ENCODE measurements around the gene E2F4. TPM values are rescaled to one million over a fixed set of nuclear protein-coding genes. Genes with fewer than 3 reads are reported as not detected.
A peak's percentile ranks its signal among the peaks of the same experiment; 100 is the strongest.

E2F4 gene
- total and polyA plus RNA-seq, 10 of the 15 experiments (the other 5 are each of a cell fraction or from before 2014, with no cell fraction given), result 11.7 to 132 (median 95.9) TPM

GRCh38 chr16:67158637-67159600 is 33.0 kb upstream of the E2F4 start (continued):
- no peak for TF ChIP-seq BMI1 (IDR thresholded peaks at IDR 0.05; ENCODE audit: borderline replicate concordance)
- peak; percentile 48; the same call in 1 of the 2 replicates for TF ChIP-seq NBN (IDR thresholded peaks at IDR 0.05)
- no peak for TF ChIP-seq RAD21 (IDR thresholded peaks at IDR 0.05; ENCODE audit: insufficient read depth, low read depth, low read length)
- TF ChIP-seq NFYB (IDR thresholded peaks at IDR 0.05; ENCODE audit: insufficient read depth, low read depth, low read length), result no peak
- TF ChIP-seq ESRRA (IDR thresholded peaks at IDR 0.05; ENCODE audit: low read length), result no peak
- no peak; the same call in 1 of the 2 replicates for TF ChIP-seq CHD2 (IDR thresholded peaks at IDR 0.05; ENCODE audit: borderline replicate concordance, low read depth, low read length)
- TF ChIP-seq TCF3 (IDR thresholded peaks at IDR 0.05; ENCODE audit: borderline replicate concordance, insufficient read depth, low read depth, low read length), result no peak
- peak in 1 of 2 experiments; percentile 56; a peak in 1 of 4 replicates for TF ChIP-seq IKZF2 (IDR thresholded peaks at IDR 0.05)
- no peak for TF ChIP-seq RB1 (IDR thresholded peaks at IDR 0.05; ENCODE audit: borderline replicate concordance)
- no peak for TF ChIP-seq SMC3 (IDR thresholded peaks at IDR 0.05; ENCODE audit: borderline replicate concordance, low read length)
- TF ChIP-seq ZNF207 (IDR thresholded peaks at IDR 0.05; ENCODE audit: borderline replicate concordance), result no peak
- TF ChIP-seq BCLAF1 (IDR thresholded peaks at IDR 0.05), result no peak
- TF ChIP-seq CEBPZ (IDR thresholded peaks at IDR 0.05; ENCODE audit: low read depth, low read length), result no peak
- TF ChIP-seq ZBTB40 (IDR thresholded peaks at IDR 0.05; ENCODE audit: borderline replicate concordance), result no peak
- TF ChIP-seq MEF2A (IDR thresholded peaks at IDR 0.05; ENCODE audit: insufficient read depth, low read depth, low read length), result no peak
- no peak for TF ChIP-seq RAD51 (IDR thresholded peaks at IDR 0.05)
- TF ChIP-seq JUNB (IDR thresholded peaks at IDR 0.05), result no peak
- TF ChIP-seq SP1 (IDR thresholded peaks at IDR 0.05; ENCODE audit: low read depth, low read length), result peak; percentile 14
- 0 out of 2 replicates have a peak, but pooled peaks have one; percentile 1 for TF ChIP-seq RUNX3 (IDR thresholded peaks at IDR 0.05; ENCODE audit: low read length)
- TF ChIP-seq NR2F1 (conservative IDR thresholded peaks at IDR 0.05), result peak; percentile 89
